ENCODE results near the gene NUB1.
A peak's percentile ranks its signal among the peaks of the same experiment; 100 is the strongest.

NUB1 gene

DNA sequence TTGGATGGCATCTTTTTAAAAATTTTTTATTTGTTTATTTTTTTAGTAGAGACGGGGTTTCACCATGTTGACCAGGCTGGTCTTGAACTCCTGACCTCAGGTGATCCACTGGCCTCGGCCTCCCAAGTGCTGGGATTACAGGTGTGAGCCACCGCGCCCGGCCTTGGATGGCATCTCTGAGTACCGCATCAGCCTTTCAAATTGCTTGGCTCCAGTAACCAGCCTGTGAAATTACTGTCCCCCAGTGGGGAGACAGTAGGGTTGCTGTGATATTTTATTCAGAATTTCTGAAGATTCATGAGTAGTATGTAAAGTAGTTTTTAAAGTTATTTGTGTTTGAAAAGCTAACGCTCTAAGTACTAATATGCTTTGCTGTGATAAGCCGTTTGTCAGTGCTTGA, 1.2 kb downstream of the NUB1 start:
- DNase-seq, result no peak
- H3K36me3 Mint-ChIP-seq (ENCODE audit: low read depth), result peaks cover 26% of the 10 kb centered on the region
- H3K27me3 Mint-ChIP-seq (ENCODE audit: low read depth, poor library complexity), result peaks cover 24% of the 10 kb centered on the region
- peak overlapping the region; percentile 88 for H3K4me3 Mint-ChIP-seq
- H3K9me3 Mint-ChIP-seq, result peaks cover 18% of the 10 kb centered on the region
- H3K27ac Mint-ChIP-seq, result no peak overlapping the region
- H3K4me1 Mint-ChIP-seq, result peaks cover 13% of the 10 kb centered on the region
- TF ChIP-seq, protein P1, sequence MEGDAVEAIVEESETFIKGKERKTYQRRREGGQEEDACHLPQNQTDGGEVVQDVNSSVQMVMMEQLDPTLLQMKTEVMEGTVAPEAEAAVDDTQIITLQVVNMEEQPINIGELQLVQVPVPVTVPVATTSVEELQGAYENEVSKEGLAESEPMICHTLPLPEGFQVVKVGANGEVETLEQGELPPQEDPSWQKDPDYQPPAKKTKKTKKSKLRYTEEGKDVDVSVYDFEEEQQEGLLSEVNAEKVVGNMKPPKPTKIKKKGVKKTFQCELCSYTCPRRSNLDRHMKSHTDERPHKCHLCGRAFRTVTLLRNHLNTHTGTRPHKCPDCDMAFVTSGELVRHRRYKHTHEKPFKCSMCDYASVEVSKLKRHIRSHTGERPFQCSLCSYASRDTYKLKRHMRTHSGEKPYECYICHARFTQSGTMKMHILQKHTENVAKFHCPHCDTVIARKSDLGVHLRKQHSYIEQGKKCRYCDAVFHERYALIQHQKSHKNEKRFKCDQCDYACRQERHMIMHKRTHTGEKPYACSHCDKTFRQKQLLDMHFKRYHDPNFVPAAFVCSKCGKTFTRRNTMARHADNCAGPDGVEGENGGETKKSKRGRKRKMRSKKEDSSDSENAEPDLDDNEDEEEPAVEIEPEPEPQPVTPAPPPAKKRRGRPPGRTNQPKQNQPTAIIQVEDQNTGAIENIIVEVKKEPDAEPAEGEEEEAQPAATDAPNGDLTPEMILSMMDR (IDR thresholded peaks at IDR 0.05), result no peak

DNA sequence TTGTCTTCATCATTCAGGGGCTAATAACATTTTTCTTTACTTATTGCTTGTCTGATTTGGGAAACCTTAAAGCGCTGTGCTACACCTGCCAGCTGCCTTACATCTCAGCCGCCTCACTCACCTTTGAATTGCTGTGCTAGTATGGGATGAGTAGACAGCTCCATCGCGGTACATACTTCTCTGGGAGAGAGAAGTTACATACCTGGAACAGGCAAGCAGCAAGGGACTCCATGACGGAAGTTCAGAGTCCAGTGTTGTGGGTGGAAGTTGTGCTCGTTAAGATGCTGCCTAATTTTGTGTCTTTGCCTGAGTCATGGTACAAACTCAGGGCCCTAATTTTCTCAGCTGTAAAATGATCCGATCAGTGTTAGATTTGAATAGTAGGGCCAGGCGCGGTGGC, 1.9 kb downstream of the NUB1 start:
- H3K36me3 Mint-ChIP-seq (ENCODE audit: low read depth), result peaks cover 31% of the 10 kb centered on the region
- no peak overlapping the region for H3K27ac Mint-ChIP-seq
- DNase-seq, result no peak
- peaks cover 24% of the 10 kb centered on the region for H3K27me3 Mint-ChIP-seq (ENCODE audit: low read depth, poor library complexity)
- TF ChIP-seq, protein P1 (IDR thresholded peaks at IDR 0.05), result no peak
- H3K4me1 Mint-ChIP-seq, result peaks cover 13% of the 10 kb centered on the region
- H3K9me3 Mint-ChIP-seq, result peaks cover 18% of the 10 kb centered on the region
- H3K4me3 Mint-ChIP-seq, result peak overlapping the region; percentile 88

DNA sequence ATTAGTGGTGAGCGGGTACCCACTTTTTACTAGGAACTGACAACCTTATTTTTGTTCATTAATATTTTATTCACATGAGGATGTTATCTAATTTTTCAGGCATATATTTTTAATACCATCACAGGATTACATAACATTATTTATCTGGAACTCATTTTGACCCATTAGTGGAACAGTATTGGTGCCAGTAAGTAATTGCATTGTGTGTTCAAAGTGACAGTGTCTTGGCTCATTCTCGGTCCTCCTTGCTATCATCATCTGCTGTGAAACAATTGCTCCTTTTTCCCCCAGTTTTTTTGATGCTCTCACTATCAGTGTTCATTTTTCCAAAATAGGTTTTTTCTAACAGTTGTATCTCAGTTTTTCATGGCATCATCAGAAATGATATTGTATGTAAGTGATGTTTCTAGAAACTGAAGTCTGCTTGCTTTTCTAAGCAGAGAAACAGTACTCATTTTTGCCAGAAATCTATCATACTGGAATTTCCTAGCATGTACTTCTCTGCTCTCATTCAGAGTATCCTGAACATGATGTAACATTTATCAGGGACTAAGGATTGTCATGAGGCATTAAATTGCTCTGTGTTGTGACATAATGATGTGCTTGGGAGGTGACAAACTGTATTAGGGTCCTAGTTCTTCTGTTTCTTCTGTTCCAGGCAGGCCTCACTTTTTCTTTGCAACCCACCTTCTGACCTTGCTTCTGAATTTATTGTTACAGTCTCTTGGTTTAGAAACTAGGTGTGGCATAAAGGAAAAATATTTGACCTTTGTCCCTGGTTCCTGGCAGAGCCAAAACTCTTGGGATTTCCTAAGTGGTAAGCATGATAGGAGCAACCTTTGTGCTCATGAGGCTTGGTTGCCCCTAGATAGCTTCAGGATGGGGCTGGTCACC, 4.2 kb downstream of the NUB1 start:
- peaks cover 2% of the 10 kb centered on the region for H3K27me3 Mint-ChIP-seq (ENCODE audit: low read depth, poor library complexity)
- peaks cover 31% of the 10 kb centered on the region for H3K36me3 Mint-ChIP-seq (ENCODE audit: low read depth)
- DNase-seq, result no peak
- H3K27ac Mint-ChIP-seq, result no peak overlapping the region
- H3K4me3 Mint-ChIP-seq, result no peak overlapping the region
- H3K4me1 Mint-ChIP-seq, result peaks cover 29% of the 10 kb centered on the region
- H3K9me3 Mint-ChIP-seq, result no peaks in the 10 kb centered on the region
- TF ChIP-seq, protein P1 (IDR thresholded peaks at IDR 0.05), result no peak

DNA sequence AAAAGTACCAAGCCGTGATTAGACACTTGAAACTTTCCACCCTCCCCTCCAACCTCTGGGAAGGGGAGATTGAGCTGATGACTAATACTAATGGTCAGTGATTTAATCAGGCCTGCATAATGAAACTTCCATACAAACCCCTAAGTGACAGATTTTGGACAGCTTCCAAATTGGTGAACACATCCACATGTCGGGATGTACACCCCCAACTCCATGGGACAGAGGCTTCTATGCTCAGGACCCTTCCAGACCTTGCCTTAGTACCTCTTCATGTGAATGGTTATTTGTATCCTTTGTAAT, 4.8 kb downstream of the NUB1 start:
- TF ChIP-seq, protein P1 (IDR thresholded peaks at IDR 0.05), result no peak
- DNase-seq, result no peak
- H3K4me3 Mint-ChIP-seq, result no peak overlapping the region
- H3K27me3 Mint-ChIP-seq (ENCODE audit: low read depth, poor library complexity), result no peaks in the 10 kb centered on the region
- H3K9me3 Mint-ChIP-seq, result no peaks in the 10 kb centered on the region
- peaks cover 31% of the 10 kb centered on the region for H3K36me3 Mint-ChIP-seq (ENCODE audit: low read depth)
- no peak overlapping the region for H3K27ac Mint-ChIP-seq
- peaks cover 29% of the 10 kb centered on the region for H3K4me1 Mint-ChIP-seq

DNA sequence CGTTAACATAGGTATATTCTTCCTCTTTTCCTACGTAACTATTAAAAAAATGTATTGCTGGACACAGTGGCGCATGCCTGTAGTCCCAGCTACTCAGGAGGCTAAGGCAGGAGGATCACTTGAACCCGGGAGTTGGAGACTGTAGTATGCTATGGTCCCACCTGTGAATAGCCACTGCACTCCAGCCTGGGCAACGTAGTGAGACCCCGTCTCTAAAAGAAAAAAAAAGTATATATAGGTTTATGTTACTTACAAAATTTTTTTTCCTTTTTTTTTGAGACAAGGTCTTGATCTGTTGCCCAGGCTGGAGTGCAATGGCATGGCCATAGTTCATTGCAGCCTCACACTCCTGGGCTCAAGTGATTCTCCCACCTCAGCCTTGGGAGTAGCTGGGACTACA, 5.6 kb downstream of the NUB1 start:
- Mint-ChIP-seq H3K9me3 (no peaks in the 10 kb centered on the region), H3K36me3 (ENCODE audit: low read depth) (peaks cover 37% of the 10 kb centered on the region), H3K4me3 (no peak overlapping the region), H3K27ac (no peak overlapping the region), H3K4me1 (peaks cover 27% of the 10 kb centered on the region), H3K27me3 (ENCODE audit: low read depth, poor library complexity) (no peaks in the 10 kb centered on the region)
- TF ChIP-seq, protein P1 (IDR thresholded peaks at IDR 0.05), result no peak
- no peak for DNase-seq

DNA sequence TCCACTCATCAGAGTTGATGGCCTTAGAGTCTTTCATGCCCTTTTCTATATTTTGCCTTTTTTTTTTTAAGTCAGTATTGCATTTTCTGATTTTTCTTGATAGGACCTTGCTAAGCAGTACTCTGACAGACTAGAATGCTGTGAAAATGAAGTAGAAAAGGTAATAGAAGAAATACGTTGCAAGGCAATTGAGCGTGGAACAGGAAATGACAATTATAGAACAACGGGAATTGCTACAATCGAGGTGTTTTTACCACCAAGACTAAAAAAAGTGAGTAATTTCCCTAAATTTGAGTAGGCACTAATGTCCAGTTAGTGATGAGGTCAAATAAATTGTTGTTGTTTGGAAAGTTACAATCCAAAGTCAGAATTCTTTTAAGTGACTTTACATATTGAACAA, 7.4 kb downstream of the NUB1 start:
- H3K4me1 Mint-ChIP-seq, result peaks cover 16% of the 10 kb centered on the region

More for the DNA sequence above, 7.4 kb downstream of the NUB1 start:
- Mint-ChIP-seq H3K27me3 (ENCODE audit: low read depth, poor library complexity) (no peaks in the 10 kb centered on the region), H3K9me3 (no peaks in the 10 kb centered on the region), H3K27ac (no peak overlapping the region), H3K4me3 (no peak overlapping the region), H3K36me3 (ENCODE audit: low read depth) (peaks cover 38% of the 10 kb centered on the region)
- TF ChIP-seq, protein P1 (IDR thresholded peaks at IDR 0.05), result no peak
- no peak for DNase-seq
